GM12878 (cell line): ENCODE data around the gene ABHD17A. TPM values are rescaled to one million over a fixed set of nuclear protein-coding genes. Genes with fewer than 3 reads are reported as not detected.

Experiments
- ATAC-seq: fragments of 200-7000 bp; cut with Tn5 transposase; 3 replicates; pipeline ENCODE4 v1.9.1; 2020; ENCODE audit warnings: mild to moderate bottlenecking, moderate library complexity
- BruUV-seq: library from RNA; stranded (reverse); fragments of 400-500 nt; replicated peaks from 2 replicates; lab custom pipeline; 2021; lab: Mats Ljungman, UMichigan
- CTCF ChIA-PET: fragments of 300-600 bp; sonication (Branson Sonifier 250); formaldehyde crosslinking; extraction: SDS; loops from one replicate; lab custom pipeline; 2021; ENCODE audit warnings: inconsistent platforms; lab: Yijun Ruan, JAX
- POLR2A ChIA-PET: fragments of 350-600 bp; formaldehyde crosslinking; extraction: SDS; loops from one replicate; lab custom pipeline; 2021; ENCODE audit warnings: inconsistent platforms; lab: Charles Lee
- RAD21 ChIA-PET: fragments of 300-600 bp; sonication (Branson Sonifier 250); formaldehyde crosslinking; loops from one replicate; lab custom pipeline; 2023; ENCODE audit warnings: antibody characterized with exemption; ENCODE audit not compliant: unreplicated experiment; lab: Charles Lee
- SMC1A ChIA-PET: fragments of 300-600 bp; sonication (Branson Sonifier 250); formaldehyde crosslinking; loops from one replicate; lab custom pipeline; 2023; ENCODE audit not compliant: unreplicated experiment, uncharacterized antibody; lab: Charles Lee
- DNase-seq: peaks from one replicate; pipeline ENCODE4 v3.0.0-alpha.2; 2011; ENCODE audit warnings: low read depth, low spot score
- FAIRE-seq: peaks from 3 replicates; lab custom pipeline; 2011; peaks lifted over from hg19 to GRCh38; lab: Jason Lieb, UNC
- H2AFZ ChIP-seq: 2 replicates; pipeline ENCODE4 v1.6.0; 2011; ENCODE audit warnings: low read depth, low read length, control low read depth; ENCODE audit not compliant: control insufficient read depth
- H3K27ac ChIP-seq: 2 replicates; pipeline ENCODE4 v1.5.1; 2011; ENCODE audit warnings: control low read depth; ENCODE audit not compliant: control insufficient read depth, insufficient read depth
- H3K27me3 ChIP-seq, 2 experiments: replicated peaks in 1 of 2; 2 replicates each; pipeline versions ENCODE4 v1.6.0 to v1.6.1; 2011; ENCODE audit warnings: low read length in 1 of 2; ENCODE audit not compliant: control insufficient read depth in 2 of 2, insufficient read depth in 2 of 2
- H3K36me3 ChIP-seq, 2 experiments: 2 replicates each; pipeline ENCODE4 v1.5.1; 2011; ENCODE audit warnings: low read length in 1 of 2; ENCODE audit not compliant: control insufficient read depth in 2 of 2, insufficient read depth in 2 of 2
- H3K4me1 ChIP-seq: 2 replicates; pipeline ENCODE4 v1.6.1; 2011; ENCODE audit warnings: mild to moderate bottlenecking, low read length, moderate library complexity, mixed read lengths; ENCODE audit not compliant: control insufficient read depth, insufficient read depth
- H3K4me2 ChIP-seq: 2 replicates; pipeline ENCODE4 v1.6.0; 2011; ENCODE audit warnings: control low read depth; ENCODE audit not compliant: control insufficient read depth, insufficient read depth
- H3K4me3 ChIP-seq: fragments of 200-600 bp; sonication (generic); 2 replicates; pipeline ENCODE4 v1.5.1; 2016
- H3K79me2 ChIP-seq: 2 replicates; pipeline ENCODE4 v1.6.0; 2011; ENCODE audit warnings: low read length; ENCODE audit not compliant: control insufficient read depth, insufficient read depth
- H3K9ac ChIP-seq: 2 replicates; pipeline ENCODE4 v1.8.0; 2011; ENCODE audit warnings: low read length, control low read depth, mixed read lengths; ENCODE audit not compliant: control insufficient read depth, insufficient read depth
- H3K9me3 ChIP-seq: replicated peaks from 3 replicates; pipeline ENCODE4 v1.5.1; 2011; ENCODE audit warnings: mild to moderate bottlenecking, low read length; ENCODE audit not compliant: control insufficient read depth, insufficient read depth
- H4K20me1 ChIP-seq: 2 replicates; pipeline ENCODE4 v1.6.0; 2011; ENCODE audit not compliant: control insufficient read depth, insufficient read depth
- CEBPZ ChIP-seq: fragments of 150-350 bp; IDR thresholded peaks from 2 replicates; pipeline ENCODE4 v1.6.1; 2016; ENCODE audit warnings: low read depth, low read length
- DPF2 ChIP-seq: fragments of 450-650 bp; IDR thresholded peaks from 2 replicates; pipeline ENCODE4 v1.6.1; 2017; ENCODE audit warnings: mild to moderate bottlenecking
- FOXM1 ChIP-seq: IDR thresholded peaks from 2 replicates; pipeline ENCODE4 v1.6.1; 2012; ENCODE audit warnings: low read depth, mild to moderate bottlenecking, inconsistent platforms, low read length, moderate library complexity
- GABPA ChIP-seq: IDR thresholded peaks from 2 replicates; pipeline ENCODE4 v1.6.1; 2014; ENCODE audit warnings: antibody characterized with exemption, low read depth, mild to moderate bottlenecking, inconsistent platforms
- MTA3 ChIP-seq: IDR thresholded peaks from 2 replicates; pipeline ENCODE4 v1.6.1; 2012; ENCODE audit warnings: low read length, inconsistent platforms, borderline replicate concordance
- NFIC ChIP-seq: IDR thresholded peaks from 2 replicates; pipeline ENCODE4 v1.6.1; 2012; ENCODE audit warnings: low read depth, mild to moderate bottlenecking, inconsistent platforms, low read length, moderate library complexity
- NR2C1 ChIP-seq: fragments of 450-650 bp; IDR thresholded peaks from 2 replicates; pipeline ENCODE4 v1.6.1; 2017; ENCODE audit warnings: antibody characterized with exemption, mild to moderate bottlenecking, moderate library complexity
- RBBP5 ChIP-seq: fragments of 200-600 bp; sonication (generic); conservative IDR thresholded peaks from 2 replicates; pipeline ENCODE4 v1.6.1; 2016
- RCOR1 ChIP-seq: conservative IDR thresholded peaks from 2 replicates; pipeline ENCODE4 v1.6.1; 2012; ENCODE audit warnings: low read depth, low read length, improper control_type of control experiment
- RELB ChIP-seq: fragments of 450-650 bp; IDR thresholded peaks from 2 replicates; pipeline ENCODE4 v1.6.1; 2017; ENCODE audit warnings: low read depth, mild to moderate bottlenecking, moderate library complexity
- ZBTB40 ChIP-seq: fragments of 450-650 bp; IDR thresholded peaks from 2 replicates; pipeline ENCODE4 v1.6.1; 2016; ENCODE audit warnings: mild to moderate bottlenecking, moderate library complexity, borderline replicate concordance
- ZNF24 ChIP-seq: fragments of 450-650 bp; IDR thresholded peaks from 2 replicates; pipeline ENCODE4 v1.6.1; 2017; ENCODE audit warnings: antibody characterized with exemption, mild to moderate bottlenecking
- ZNF622 ChIP-seq: fragments of 450-650 bp; IDR thresholded peaks from 2 replicates; pipeline ENCODE4 v1.6.1; 2017; ENCODE audit warnings: mild to moderate bottlenecking, inconsistent platforms
- WGBS: methylation state at CpG from one replicate; pipeline ENCODE4 v1.1.6; 2016; ENCODE audit warnings: low lambda C conversion rate; ENCODE audit not compliant: insufficient replicate concordance, insufficient coverage; ENCODE audit errors: missing lambda C conversion rate; 5-methylcytosine and 5-hydroxymethylcytosine counted together
- in situ Hi-C: fragments of 300-500 bp; cut with MboI; formaldehyde crosslinking; loops from 9 replicates; pipeline ENCODE4 v1.14.3; 2018; ENCODE audit warnings: mixed read lengths
- intact Hi-C: fragments of 100-400 bp; cut with micrococcal nuclease; formaldehyde crosslinking; loops from one replicate; pipeline ENCODE4 v1.14.2; 2022; ENCODE audit not compliant: unreplicated experiment
- polyA plus RNA-seq, 11 experiments: library from polyadenylated mRNA; depleted of rRNA in 4 of 11; unstranded in 6 of 11; stranded (reverse) in 5 of 11; fragments of >200 nt; fragmentation: Nextera tagmentation in 4 of 11; fragmentation: Illumina TruSeq in 1 of 11; extraction: Ambion mirVana in 4 of 11; extraction: Trizol in 1 of 11; gene quantifications; 1 replicate in 1 of 11; 2 replicates in 10 of 11; pipeline versions ENCODE4 v1.2.1 to v1.2.3, GENCODE V29; 2011 to 2016; ENCODE audit warnings: inconsistent platforms in 2 of 11, missing spikeins in 2 of 11, low read depth in 1 of 11
- total RNA-seq, 4 experiments: library from RNA; depleted of rRNA in 3 of 4; stranded (reverse); fragments of >200 nt in 3 of 4; fragmentation: Illumina TruSeq in 1 of 4; extraction: Trizol in 1 of 4; gene quantifications; 2 replicates each; pipeline versions ENCODE4 v1.2.1 to v1.2.3, GENCODE V29; 2013 to 2021
- TF ChIP-seq, protein P1 (sequence below): IDR thresholded peaks from 2 replicates; pipeline ENCODE4 v1.6.1; 2012; ENCODE audit warnings: low read depth, low read length, improper control_type of control experiment
- TF ChIP-seq, protein P2 (sequence below): IDR thresholded peaks from 2 replicates; pipeline ENCODE4 v1.6.1; 2012; ENCODE audit warnings: low read length, inconsistent platforms

ABHD17A gene
- total and polyA plus RNA-seq, 10 of the 15 experiments (the other 5 are each of a cell fraction or from before 2014, with no cell fraction given), result 0.13 to 126 (median 28.8) TPM; not detected in 1

DNA sequence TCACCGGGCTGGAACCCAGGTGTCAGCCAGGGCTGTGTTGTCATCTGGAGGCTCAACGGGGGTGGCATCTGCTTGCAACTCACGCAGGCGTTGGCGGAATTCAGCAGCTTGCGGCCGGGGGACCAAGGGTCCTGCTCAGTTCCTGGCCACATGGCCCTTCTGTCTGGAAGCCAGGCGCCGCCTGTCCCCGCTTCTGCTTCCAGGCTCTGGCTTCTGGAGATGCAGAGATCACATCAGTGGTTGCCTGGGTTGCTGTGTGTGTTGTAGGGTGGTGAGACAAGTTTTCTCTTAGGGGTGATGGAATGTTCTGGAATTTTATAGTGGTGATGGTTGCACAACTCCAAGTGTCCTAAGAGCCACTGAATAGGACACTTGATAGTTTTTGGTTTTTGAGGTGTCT, 24.9 kb upstream of the ABHD17A start:
- WGBS, result over 99% methylated on average over 10 of the region's 10 CpGs
- H3K9ac ChIP-seq, result no peak overlapping the region
- no peaks in the 10 kb centered on the region for H4K20me1 ChIP-seq
- TF ChIP-seq, protein P1, sequence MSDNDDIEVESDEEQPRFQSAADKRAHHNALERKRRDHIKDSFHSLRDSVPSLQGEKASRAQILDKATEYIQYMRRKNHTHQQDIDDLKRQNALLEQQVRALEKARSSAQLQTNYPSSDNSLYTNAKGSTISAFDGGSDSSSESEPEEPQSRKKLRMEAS, result no peak
- no peak for TF ChIP-seq ZBTB40
- no peak for TF ChIP-seq RCOR1
- TF ChIP-seq NFIC, result no peak
- TF ChIP-seq NR2C1, result no peak
- TF ChIP-seq, protein P2, sequence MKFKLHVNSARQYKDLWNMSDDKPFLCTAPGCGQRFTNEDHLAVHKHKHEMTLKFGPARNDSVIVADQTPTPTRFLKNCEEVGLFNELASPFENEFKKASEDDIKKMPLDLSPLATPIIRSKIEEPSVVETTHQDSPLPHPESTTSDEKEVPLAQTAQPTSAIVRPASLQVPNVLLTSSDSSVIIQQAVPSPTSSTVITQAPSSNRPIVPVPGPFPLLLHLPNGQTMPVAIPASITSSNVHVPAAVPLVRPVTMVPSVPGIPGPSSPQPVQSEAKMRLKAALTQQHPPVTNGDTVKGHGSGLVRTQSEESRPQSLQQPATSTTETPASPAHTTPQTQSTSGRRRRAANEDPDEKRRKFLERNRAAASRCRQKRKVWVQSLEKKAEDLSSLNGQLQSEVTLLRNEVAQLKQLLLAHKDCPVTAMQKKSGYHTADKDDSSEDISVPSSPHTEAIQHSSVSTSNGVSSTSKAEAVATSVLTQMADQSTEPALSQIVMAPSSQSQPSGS, result no peak
- TF ChIP-seq ZNF622, result no peak
- TF ChIP-seq DPF2, result no peak
- TF ChIP-seq MTA3, result no peak
- no peak for TF ChIP-seq CEBPZ
- no peak for TF ChIP-seq RELB
- no peak for TF ChIP-seq RBBP5
- TF ChIP-seq GABPA, result no peak
- no peak for TF ChIP-seq FOXM1
- no peak for TF ChIP-seq ZNF24

More for the DNA sequence above, 24.9 kb upstream of the ABHD17A start:
- Histone ChIP-seq H3K36me3 (peaks cover 0 to 5% of the 10 kb centered on the region in 2 experiments; a peak in 2 of 4 replicates), H3K27ac (no peak overlapping the region), H3K4me3 (no peak overlapping the region), H2AFZ (no peak overlapping the region), H3K27me3 (no peaks in the 10 kb centered on the region), H3K4me2 (no peak overlapping the region), H3K4me1 (peaks cover 17% of the 10 kb centered on the region), H3K9me3 (no peaks in the 10 kb centered on the region), H3K79me2 (peaks cover 36% of the 10 kb centered on the region)
- in situ Hi-C loops (no loop called here), intact Hi-C loops (no loop called here)
- SMC1A ChIA-PET, result no interaction called here
- DNase-seq (no peak), ATAC-seq (no peak), FAIRE-seq (no peak)
- RAD21 ChIA-PET, result no interaction called here
- CTCF ChIA-PET, result interaction anchor here (0.9 kb wide), 1 partner anchor 17 kb away, joined by 4 read pairs; no protein-coding TSS in a partner anchor
- POLR2A ChIA-PET, result interaction anchor here (0.6 kb wide), 1 partner anchor 26 kb away, joined by 4 read pairs; no protein-coding TSS in a partner anchor
- BruUV-seq, result no TSS peak
